ENCODE measurements around the gene FADS2. TPM values are rescaled to one million over a fixed set of nuclear protein-coding genes. Genes with fewer than 3 reads are reported as not detected.

The FADS2 gene
- total RNA-seq, 4 donors from 2014 or later = 7.8 to 40.1 (median 16.2) TPM

- no peak for TF ChIP-seq CTCF (IDR thresholded peaks at IDR 0.05)
- no peak for DNase-seq (ENCODE audit: low spot score)
- ATAC-seq (ENCODE audit: low FRiP score) = peak; percentile 3
These were observed 63.9 kb downstream of the FADS2 start for GRCh38 chr11:61892085-61892370.

- no peak for ATAC-seq (ENCODE audit: low FRiP score)
- no peak for TF ChIP-seq CTCF (IDR thresholded peaks at IDR 0.05)
- no peak for DNase-seq (ENCODE audit: low spot score)
These were observed 65.9 kb downstream of the FADS2 start for GRCh38 chr11:61893981-61894380.

GRCh38 chr11:61895046-61895717 lies 67.1 kb downstream of the FADS2 start:
- TF ChIP-seq CTCF (IDR thresholded peaks at IDR 0.05) = no peak
- no peak for DNase-seq (ENCODE audit: low spot score)
- ATAC-seq (ENCODE audit: low FRiP score) = no peak

- no peak for DNase-seq (ENCODE audit: low spot score)
- no peak for ATAC-seq (ENCODE audit: low FRiP score)
- no peak for TF ChIP-seq CTCF (IDR thresholded peaks at IDR 0.05)
These were observed 67.6 kb downstream of the FADS2 start for GRCh38 chr11:61895718-61896059.

DNA sequence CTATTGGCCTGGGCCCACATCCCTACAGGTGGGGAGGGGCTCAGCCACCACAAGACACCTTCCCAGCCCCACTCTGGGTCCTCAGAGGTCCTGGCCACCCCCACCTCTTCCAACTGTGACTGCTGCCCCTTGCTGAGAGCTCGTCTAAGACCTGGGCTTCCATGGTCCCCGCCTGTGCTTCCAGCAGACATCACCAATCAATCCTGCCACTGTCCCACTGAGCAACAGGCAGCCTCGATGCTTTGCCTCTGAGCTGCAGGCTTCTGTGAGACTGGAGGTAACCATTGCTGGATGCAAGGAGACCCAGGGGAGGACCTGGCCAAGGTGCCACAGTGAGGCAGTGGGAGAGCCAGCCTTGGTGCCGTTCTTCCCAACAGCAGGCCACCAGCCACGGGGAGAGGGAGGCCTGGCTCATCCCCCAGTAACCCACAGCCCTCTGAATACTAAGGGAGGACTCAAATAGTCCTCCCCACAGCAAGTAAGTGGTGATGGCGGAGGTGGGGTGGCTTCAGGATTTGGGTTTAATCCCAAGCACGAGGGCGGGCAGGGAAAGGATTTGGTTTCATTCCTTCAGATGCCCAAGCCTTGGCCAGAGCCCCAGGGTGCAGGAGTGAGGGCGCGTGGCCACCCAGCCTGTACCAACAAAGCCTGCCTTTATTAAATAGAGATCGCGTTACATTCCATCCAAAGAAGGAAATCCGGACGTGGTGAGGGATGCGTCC lies 68.7 kb downstream of the FADS2 start:
- TF ChIP-seq CTCF (IDR thresholded peaks at IDR 0.05) = no peak
- DNase-seq (ENCODE audit: low spot score) = no peak
- ATAC-seq (ENCODE audit: low FRiP score) = no peak

DNA sequence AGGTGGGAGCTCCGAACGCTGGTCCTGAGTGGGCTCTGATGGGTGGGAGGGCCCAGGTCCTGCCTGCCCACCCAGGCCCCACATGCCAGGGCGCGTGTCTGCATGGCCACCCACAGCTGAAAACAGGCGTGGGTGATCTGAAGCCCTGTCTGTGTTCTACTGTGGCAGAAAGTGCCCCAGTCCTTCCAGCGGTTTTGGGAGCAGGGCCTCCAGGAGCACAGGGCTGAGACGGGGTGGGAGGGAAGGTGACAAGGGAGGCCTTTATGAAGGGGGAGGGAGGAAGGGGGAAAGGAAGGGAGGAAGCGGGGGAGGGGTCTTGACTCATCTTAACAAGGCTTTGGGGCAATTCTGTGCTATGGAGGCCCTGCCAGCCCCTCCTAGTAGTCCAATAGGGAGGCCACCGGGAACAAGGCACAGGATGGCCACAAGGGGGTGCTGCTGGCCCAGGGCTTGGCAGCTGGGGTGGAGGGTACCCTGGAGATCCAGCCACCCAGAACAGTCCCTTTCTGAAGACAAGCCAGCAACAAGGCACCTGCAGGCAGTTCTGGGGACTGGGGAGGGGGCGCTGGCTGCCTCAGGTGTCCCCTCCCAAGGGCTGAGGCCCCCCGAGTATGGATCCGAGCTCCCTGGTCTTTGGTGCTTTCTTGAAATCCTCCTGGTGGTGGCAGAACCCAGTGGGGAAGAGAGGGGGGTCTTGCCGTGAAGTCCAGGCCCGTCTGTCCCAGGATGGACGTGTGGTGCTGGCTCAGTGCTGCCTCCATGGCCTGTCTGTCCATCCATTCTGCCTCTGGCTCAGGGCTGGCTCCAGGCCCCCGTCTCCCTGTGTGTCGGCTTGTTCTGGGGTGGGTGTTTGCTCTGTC lies 69.5 kb downstream of the FADS2 start:
- ATAC-seq (ENCODE audit: low FRiP score) (peak; percentile 50), DNase-seq (ENCODE audit: low spot score) (peak; percentile 75)
- TF ChIP-seq CTCF (IDR thresholded peaks at IDR 0.05) = peak in 1 of 3 donors; percentile 68

All from omental fat pad (tissue), 4 donors.